Endometrial microvascular endothelial cells (primary cell): Measurements from ENCODE around the gene ARVCF. TPM values are rescaled to one million over a fixed set of nuclear protein-coding genes. Genes with fewer than 3 reads are reported as not detected.

Experiments used
- in situ Hi-C: cut with HindIII; loops from 2 replicates; pipeline ENCODE4 v1.10.0; 2017; ENCODE audit warnings: low sequenced_read_pairs, low pct_unique_long_range_greater_than_20kb; ENCODE audit errors: inconsistent ontology term
- total RNA-seq: library from RNA; depleted of rRNA; stranded (reverse); fragments of >200 nt; gene quantifications from one replicate; pipeline ENCODE4 v1.2.3, GENCODE V29; 2015; ENCODE audit errors: inconsistent ontology term

ARVCF gene
- total RNA-seq, 1 donor from 2014 or later = 60.4 TPM

- in situ Hi-C loops = no loop called here
Observed at GRCh38 chr22:19981961-19982920, 34.4 kb downstream of the ARVCF start.

- in situ Hi-C loops = no loop called here
Observed at GRCh38 chr22:19981171-19981960, 35.3 kb downstream of the ARVCF start.

GRCh38 chr22:19980766-19981165 is 35.9 kb downstream of the ARVCF start:
- in situ Hi-C loops = no loop called here

GRCh38 chr22:19979712-19980493 is 36.7 kb downstream of the ARVCF start:
- in situ Hi-C loops = loop anchor here (10.0 kb wide), 1 partner anchor 45 kb away; the partner anchor contains the start of gene TANGO2

GRCh38 chr22:19978748-19979147 is 37.9 kb downstream of the ARVCF start:
- in situ Hi-C loops = loop anchor here (10.0 kb wide), 1 partner anchor 46 kb away; the partner anchor contains the start of gene TANGO2

- in situ Hi-C loops = loop anchor here (10.0 kb wide), 1 partner anchor 47 kb away; the partner anchor contains the start of gene TANGO2
Observed at GRCh38 chr22:19977296-19978243, 39.1 kb downstream of the ARVCF start.

GRCh38 chr22:19976671-19977070 is 40.0 kb downstream of the ARVCF start:
- in situ Hi-C loops = loop anchor here (10.0 kb wide), 1 partner anchor 48 kb away; the partner anchor contains the start of gene TANGO2

- in situ Hi-C loops = loop anchor here (10.0 kb wide), 1 partner anchor 49 kb away; the partner anchor contains the start of gene TANGO2
Observed at GRCh38 chr22:19975707-19976035, 41.0 kb downstream of the ARVCF start.

GRCh38 chr22:19974935-19975706 is 41.5 kb downstream of the ARVCF start:
- in situ Hi-C loops = loop anchor here (10.0 to 25.0 kb wide), 2 partner anchors 50 to 137 kb away; partner anchors contain the start of genes RANBP1, TANGO2 and TRMT2A

GRCh38 chr22:19974268-19974861 is 42.3 kb downstream of the ARVCF start:
- in situ Hi-C loops = loop anchor here (10.0 to 25.0 kb wide), 2 partner anchors 50 to 138 kb away; partner anchors contain the start of genes RANBP1, TANGO2 and TRMT2A

GRCh38 chr22:19973551-19974267 is 42.9 kb downstream of the ARVCF start:
- in situ Hi-C loops = loop anchor here (10.0 to 25.0 kb wide), 2 partner anchors 51 to 139 kb away; partner anchors contain the start of genes RANBP1, TANGO2 and TRMT2A

- in situ Hi-C loops = loop anchor here (10.0 to 25.0 kb wide), 2 partner anchors 52 to 139 kb away; partner anchors contain the start of genes RANBP1, TANGO2 and TRMT2A
Observed at GRCh38 chr22:19972652-19973550, 43.7 kb downstream of the ARVCF start.

GRCh38 chr22:19972251-19972650 is 44.4 kb downstream of the ARVCF start:
- in situ Hi-C loops = loop anchor here (10.0 to 25.0 kb wide), 2 partner anchors 53 to 140 kb away; partner anchors contain the start of genes RANBP1, TANGO2 and TRMT2A
